Naive thymus-derived CD8-positive, alpha-beta T cell (primary cell): ENCODE measurements around the gene MUC22. TPM values are rescaled to one million over a fixed set of nuclear protein-coding genes. Genes with fewer than 3 reads are reported as not detected.
A peak's percentile ranks its signal among the peaks of the same experiment; 100 is the strongest.
"Not testable (repeated sequence)": the region's sequence is repeated elsewhere in the genome, so short reads cannot be mapped to it uniquely, and the experiment has no call there.

Source experiments
- ATAC-seq, 2 donors: fragments of 150-1000 bp; cut with Tn5 transposase in 1 of 2; sonication (Bioruptor Pico), chemical (Tn5 transposase) in 1 of 2; 1 replicate in 1 of 2; 2 replicates in 1 of 2; pipeline ENCODE4 v1.10.0; 2021; ENCODE audit warnings: mild to moderate bottlenecking in 2 of 2, moderate library complexity in 2 of 2
- POLR2A ChIA-PET: fragments of 350-600 bp; sonication (Branson Sonifier 250); formaldehyde crosslinking; loops from one replicate; lab custom pipeline; 2021; ENCODE audit warnings: antibody characterized with exemption; lab: Charles Lee
- DNase-seq, 10 donors: peaks; one replicate each; pipeline versions ENCODE4 v3.0.0 to v3.0.0-alpha.2; 2020 to 2022
- H3K27ac Mint-ChIP-seq, 10 donors: one replicate each; pipeline ENCODE4 v1.8.0; 2020 to 2022; ENCODE audit warnings: mild to moderate bottlenecking in 10 of 10, mixed read lengths in 10 of 10, moderate library complexity in 4 of 10, inconsistent platforms in 1 of 10
- H3K27me3 Mint-ChIP-seq, 5 donors: one replicate each; pipeline ENCODE4 v1.8.0; 2021 to 2022; ENCODE audit warnings: mixed read lengths in 5 of 5
- H3K36me3 Mint-ChIP-seq, 3 donors: one replicate each; pipeline ENCODE4 v1.8.0; 2020 to 2022; ENCODE audit warnings: mixed read lengths in 3 of 3, mild to moderate bottlenecking in 2 of 3, inconsistent platforms in 1 of 3
- H3K4me1 Mint-ChIP-seq, 4 donors: one replicate each; pipeline ENCODE4 v1.8.0; 2021 to 2022; ENCODE audit warnings: mixed read lengths in 4 of 4
- H3K4me3 Mint-ChIP-seq, 10 donors: one replicate each; pipeline ENCODE4 v1.8.0; 2020 to 2022; ENCODE audit warnings: mild to moderate bottlenecking in 10 of 10, mixed read lengths in 10 of 10, moderate library complexity in 6 of 10, inconsistent platforms in 1 of 10
- H3K9me3 Mint-ChIP-seq, 9 donors: one replicate each; pipeline ENCODE4 v1.8.0; 2020 to 2022; ENCODE audit warnings: mixed read lengths in 9 of 9, mild to moderate bottlenecking in 3 of 9, inconsistent platforms in 1 of 9, moderate library complexity in 1 of 9
- polyA plus RNA-seq, 3 donors: library from polyadenylated mRNA; unstranded; fragments of 300-500 nt; fragmentation: Illumina TruSeq; gene quantifications; one replicate each; pipeline ENCODE4 v1.2.3, GENCODE V29; 2021
- total RNA-seq, 8 experiments: library from RNA in 2 of 8; stranded (reverse) in 2 of 8; gene quantifications; one replicate each; pipeline ENCODE4 v1.2.3 and lab custom pipeline; 2021 to 2026

MUC22 gene
- total and polyA plus RNA-seq, 5 experiments from 2014 or later = not detected

GRCh38 chr6:31001281-31001888 lies 8.9 kb upstream of the MUC22 start:
- POLR2A ChIA-PET = no interaction called here
- peak overlapping the region in 1 of 10 donors; percentile 38 for H3K27ac Mint-ChIP-seq
- no peaks in the 10 kb centered on the region for H3K9me3 Mint-ChIP-seq
- DNase-seq (peak in 2 of 10 donors; percentile 4 to 17), ATAC-seq (no peak)
- H3K4me1 Mint-ChIP-seq = peaks cover 4 to 20% (median 11%) of the 10 kb centered on the region in 4 donors
- H3K36me3 Mint-ChIP-seq = no peaks in the 10 kb centered on the region
- H3K27me3 Mint-ChIP-seq = peaks cover 0 to 8% (median 0%) of the 10 kb centered on the region in 5 donors
- peak overlapping the region in 7 of 10 donors; percentile 9 to 77 (median 57) for H3K4me3 Mint-ChIP-seq

DNA sequence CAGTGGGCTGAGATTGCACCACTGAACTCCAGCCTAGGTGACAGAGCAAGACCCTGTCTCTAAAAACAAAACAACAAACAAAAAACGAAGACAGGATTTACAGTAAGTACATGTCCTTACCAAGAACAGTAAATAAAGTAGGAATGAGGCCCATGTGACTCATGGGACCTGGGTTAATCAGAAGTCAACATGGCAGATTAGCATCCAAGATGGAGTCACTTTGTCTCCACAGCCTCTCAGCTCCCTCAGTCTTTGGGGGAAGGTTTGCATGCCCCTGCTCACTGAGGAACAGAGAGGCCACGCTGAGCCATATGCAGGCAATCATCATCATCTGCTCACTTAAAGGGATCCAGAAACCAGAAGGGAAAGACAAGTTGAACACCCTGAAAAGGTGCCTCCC lies 7.8 kb upstream of the MUC22 start:
- no peak for ATAC-seq
- H3K9me3 Mint-ChIP-seq = no peaks in the 10 kb centered on the region

DNA sequence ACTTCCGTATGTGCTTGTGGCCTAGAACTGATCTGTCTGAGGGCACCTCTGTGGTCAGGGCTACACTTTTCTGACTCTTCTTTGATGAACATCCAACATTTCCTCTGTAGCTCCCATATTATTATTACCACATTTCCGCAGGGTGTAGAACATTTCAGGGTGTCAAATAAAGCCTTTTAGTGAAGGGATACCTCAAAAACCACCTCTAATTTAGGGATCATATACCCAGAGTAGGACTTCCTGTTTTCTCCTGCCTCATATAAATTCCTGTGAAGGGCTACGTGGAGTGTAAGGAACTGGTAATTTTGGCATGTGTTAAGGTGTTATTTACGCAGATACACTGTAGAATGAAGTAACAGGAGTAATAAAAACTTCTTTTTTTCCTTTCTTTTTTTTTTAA lies 5.5 kb upstream of the MUC22 start:
- Mint-ChIP-seq H3K4me3 (no peak overlapping the region), H3K36me3 (no peaks in the 10 kb centered on the region), H3K9me3 (no peaks in the 10 kb centered on the region), H3K27ac (no peak overlapping the region), H3K4me1 (peaks cover 4 to 20% (median 11%) of the 10 kb centered on the region in 4 donors), H3K27me3 (peaks cover 2 to 16% (median 6%) of the 10 kb centered on the region in 5 donors)
- no peak for DNase-seq
- no peak for ATAC-seq
- POLR2A ChIA-PET = no interaction called here

More for the DNA sequence above, 7.8 kb upstream of the MUC22 start:
- H3K4me1 Mint-ChIP-seq = peaks cover 4 to 20% (median 11%) of the 10 kb centered on the region in 4 donors
- POLR2A ChIA-PET = no interaction called here
- H3K36me3 Mint-ChIP-seq = no peaks in the 10 kb centered on the region
- H3K27me3 Mint-ChIP-seq = peaks cover 0 to 10% (median 0%) of the 10 kb centered on the region in 5 donors
- peak overlapping the region in 1 of 10 donors; percentile 62 for H3K27ac Mint-ChIP-seq
- H3K4me3 Mint-ChIP-seq = no peak overlapping the region
- DNase-seq = no peak

DNA sequence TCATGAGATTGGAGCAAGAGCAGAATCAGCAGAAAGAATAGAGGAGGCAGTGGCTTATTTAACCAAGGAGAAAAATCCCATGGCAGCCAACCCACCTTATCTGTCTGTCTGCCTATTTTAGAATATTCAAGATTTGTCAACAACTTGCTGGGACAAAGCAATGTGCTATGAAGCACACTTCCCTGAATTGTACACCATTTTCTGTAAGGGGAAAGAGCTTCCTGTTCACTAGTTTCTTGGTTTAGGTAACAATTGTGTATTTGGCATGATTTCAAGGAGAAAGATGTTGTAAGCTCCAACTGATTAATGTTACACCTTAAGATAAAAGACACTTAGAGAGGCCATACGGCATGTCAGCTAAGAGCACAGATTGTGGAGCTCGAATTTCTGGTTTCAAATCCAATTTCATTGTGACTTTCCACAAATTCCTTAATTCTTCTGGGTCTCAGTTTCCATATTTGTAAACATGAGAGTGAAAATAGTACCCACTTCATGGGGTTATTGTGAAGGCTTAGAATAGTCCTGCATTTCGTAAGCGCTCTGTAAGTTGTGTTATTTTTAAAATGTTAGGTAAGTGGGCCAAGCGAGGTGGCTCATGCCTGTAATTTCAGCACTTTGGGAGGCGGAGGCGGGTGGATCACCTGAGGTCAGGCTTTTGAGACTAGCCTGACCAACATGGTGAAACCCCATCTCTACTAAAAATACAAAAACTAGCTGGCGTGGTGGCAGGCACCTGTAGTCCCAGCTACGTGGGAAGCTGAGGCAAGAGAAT lies 4.8 kb upstream of the MUC22 start:
- Mint-ChIP-seq H3K27me3 (peaks cover 2 to 18% (median 6%) of the 10 kb centered on the region in 5 donors), H3K4me1 (peaks cover 2 to 20% (median 11%) of the 10 kb centered on the region in 4 donors), H3K36me3 (no peaks in the 10 kb centered on the region), H3K27ac (no peak overlapping the region), H3K9me3 (no peaks in the 10 kb centered on the region), H3K4me3 (no peak overlapping the region)
- POLR2A ChIA-PET = no interaction called here
- ATAC-seq (no peak), DNase-seq (no peak)

DNA sequence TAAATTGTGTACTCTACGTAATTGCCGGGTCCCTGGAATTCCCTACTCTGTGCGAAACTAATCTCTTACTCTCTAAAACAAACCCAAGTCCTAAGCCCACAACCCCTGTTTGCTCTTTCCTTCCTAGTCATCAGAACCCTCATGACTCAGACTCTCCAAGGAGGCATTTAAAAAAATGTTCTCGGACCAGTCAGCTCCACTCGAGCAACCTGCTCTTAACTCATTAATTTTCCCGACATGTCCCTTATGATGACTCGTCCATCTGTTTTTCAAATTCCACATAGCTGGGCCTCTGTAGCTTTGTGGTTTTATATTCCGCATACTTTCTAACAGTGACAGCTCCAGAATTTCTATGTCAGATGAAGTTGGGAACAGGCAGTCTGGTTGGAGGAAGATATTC lies 2.6 kb upstream of the MUC22 start:
- Mint-ChIP-seq H3K27ac (no peak overlapping the region), H3K27me3 (peaks cover 6 to 28% (median 14%) of the 10 kb centered on the region in 5 donors), H3K4me3 (no peak overlapping the region), H3K4me1 (peaks cover 0 to 10% (median 5%) of the 10 kb centered on the region in 4 donors), H3K36me3 (no peaks in the 10 kb centered on the region), H3K9me3 (no peaks in the 10 kb centered on the region)
- DNase-seq (no peak), ATAC-seq (no peak)
- POLR2A ChIA-PET = no interaction called here

DNA sequence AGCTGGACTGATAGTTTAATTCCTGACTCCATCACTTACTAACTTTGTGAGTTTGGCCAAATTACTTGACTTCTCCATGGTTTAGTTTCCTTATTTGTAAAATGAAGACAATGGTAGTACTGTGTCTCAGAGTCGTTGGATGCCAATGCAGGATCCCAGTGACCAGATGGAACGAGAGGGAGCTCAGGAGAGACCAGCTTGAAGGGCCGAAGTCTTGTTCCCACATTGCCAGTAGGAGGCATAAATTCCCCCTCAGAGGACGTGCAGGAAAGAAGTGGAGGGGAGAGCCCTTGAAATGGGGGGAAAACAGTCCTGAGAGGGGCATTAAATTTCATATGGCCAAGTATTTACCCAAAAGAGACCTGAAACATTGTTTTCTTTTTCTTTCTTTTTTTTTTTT lies 2.1 kb upstream of the MUC22 start:
- H3K9me3 Mint-ChIP-seq = no peaks in the 10 kb centered on the region
- H3K4me1 Mint-ChIP-seq = peaks cover 0 to 10% (median 5%) of the 10 kb centered on the region in 4 donors
- ATAC-seq (no peak), DNase-seq (no peak)
- H3K4me3 Mint-ChIP-seq = no peak overlapping the region
- no peaks in the 10 kb centered on the region for H3K36me3 Mint-ChIP-seq
- no peak overlapping the region for H3K27ac Mint-ChIP-seq
- POLR2A ChIA-PET = no interaction called here
- H3K27me3 Mint-ChIP-seq = peaks cover 7 to 30% (median 16%) of the 10 kb centered on the region in 5 donors

DNA sequence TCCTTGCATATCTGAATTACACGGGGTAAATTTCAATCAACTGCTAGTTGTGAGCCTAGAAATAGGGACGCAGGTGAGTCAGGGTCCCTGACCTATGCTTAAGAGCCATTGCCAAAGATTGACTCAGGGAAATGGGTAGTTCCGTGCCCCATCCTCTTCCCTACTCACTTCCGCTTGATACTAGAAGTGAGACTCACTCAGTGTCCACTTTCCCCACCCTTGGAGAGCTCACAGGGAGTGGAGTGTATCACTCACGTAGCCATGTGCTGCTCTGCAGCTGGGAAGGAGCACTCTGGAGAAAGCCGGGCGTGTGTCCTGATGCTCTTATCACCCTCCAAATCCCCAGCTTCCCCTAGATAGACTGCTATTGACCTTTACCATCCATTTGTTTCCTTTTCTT lies 543 bp upstream of the MUC22 start:
- DNase-seq = no peak
- Mint-ChIP-seq H3K9me3 (peaks cover 0 to 3% (median 0%) of the 10 kb centered on the region in 9 donors), H3K4me3 (no peak overlapping the region), H3K36me3 (peaks cover 0 to 2% (median 0%) of the 10 kb centered on the region in 3 donors), H3K4me1 (peaks cover 0 to 6% (median 1%) of the 10 kb centered on the region in 4 donors), H3K27ac (no peak overlapping the region), H3K27me3 (peaks cover 7 to 39% (median 17%) of the 10 kb centered on the region in 5 donors)
- no peak for ATAC-seq
- POLR2A ChIA-PET = no interaction called here

GRCh38 chr6:31011153-31011552 lies 879 bp downstream of the MUC22 start:
- DNase-seq = no peak
- POLR2A ChIA-PET = no interaction called here
- Mint-ChIP-seq H3K27me3 (peaks cover 7 to 39% (median 20%) of the 10 kb centered on the region in 5 donors), H3K27ac (no peak overlapping the region), H3K4me3 (no peak overlapping the region), H3K9me3 (peaks cover 0 to 13% (median 0%) of the 10 kb centered on the region in 9 donors), H3K4me1 (no peaks in the 10 kb centered on the region), H3K36me3 (peaks cover 0 to 4% (median 4%) of the 10 kb centered on the region in 3 donors)
- ATAC-seq = no peak

GRCh38 chr6:31016659-31017299 lies 6.5 kb downstream of the MUC22 start:
- peak overlapping the region in 1 of 10 donors; percentile 87 for H3K27ac Mint-ChIP-seq
- POLR2A ChIA-PET = no interaction called here
- no peak for DNase-seq
- peaks cover 0 to 13% (median 0%) of the 10 kb centered on the region in 9 donors for H3K9me3 Mint-ChIP-seq
- peaks cover 0 to 5% (median 4%) of the 10 kb centered on the region in 3 donors for H3K36me3 Mint-ChIP-seq
- H3K4me3 Mint-ChIP-seq = no peak overlapping the region
- peaks cover 9 to 30% (median 17%) of the 10 kb centered on the region in 5 donors for H3K27me3 Mint-ChIP-seq
- no peaks in the 10 kb centered on the region for H3K4me1 Mint-ChIP-seq
- ATAC-seq = no peak

- H3K4me3 Mint-ChIP-seq, DNase-seq, POLR2A ChIA-PET, ATAC-seq, H3K36me3 Mint-ChIP-seq, H3K4me1 Mint-ChIP-seq, H3K27ac Mint-ChIP-seq: not testable (repeated sequence)
- Mint-ChIP-seq H3K9me3 (peaks cover 0 to 13% (median 0%) of the 10 kb centered on the region in 9 donors), H3K27me3 (peaks cover 8 to 23% (median 11%) of the 10 kb centered on the region in 5 donors)
Observed at GRCh38 chr6:31017436-31017835, 7.2 kb downstream of the MUC22 start.

GRCh38 chr6:31020057-31020456 lies 9.8 kb downstream of the MUC22 start:
- no peak overlapping the region for H3K4me3 Mint-ChIP-seq
- peaks cover 0 to 5% (median 2%) of the 10 kb centered on the region in 3 donors for H3K36me3 Mint-ChIP-seq

DNA sequence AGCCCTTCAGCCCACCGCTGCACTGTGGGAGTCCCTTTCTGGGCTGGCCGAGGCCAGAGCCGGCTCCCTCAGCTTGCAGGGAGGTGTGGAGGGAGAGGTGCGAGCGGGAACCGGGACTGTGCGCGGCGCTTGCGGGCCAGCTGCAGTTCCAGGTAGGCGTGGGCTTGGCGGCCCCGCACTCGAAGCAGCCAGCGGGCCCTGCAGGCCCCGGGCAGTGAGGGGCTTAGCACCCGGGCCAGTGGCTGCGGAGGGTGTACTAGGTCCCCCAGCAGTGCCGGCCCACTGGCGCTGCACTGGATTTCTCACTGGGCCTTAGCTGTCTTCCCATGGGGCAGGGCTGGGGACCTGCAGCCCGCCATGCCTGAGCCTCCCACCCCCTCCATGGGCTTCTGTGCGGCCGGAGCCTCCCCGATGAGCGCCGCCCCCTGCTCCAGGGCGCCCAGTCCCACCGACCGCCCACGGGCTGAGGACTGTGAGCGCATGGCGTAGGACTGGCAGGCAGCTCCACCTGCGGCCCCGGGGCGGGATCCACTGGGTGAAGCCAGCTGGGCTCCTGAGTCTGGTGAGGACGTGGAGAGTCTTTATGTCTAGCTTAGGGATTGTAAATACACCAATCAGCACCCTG lies 10.5 kb downstream of the MUC22 start:
- H3K4me1 Mint-ChIP-seq, DNase-seq, H3K9me3 Mint-ChIP-seq, H3K4me3 Mint-ChIP-seq, H3K36me3 Mint-ChIP-seq, H3K27ac Mint-ChIP-seq, POLR2A ChIA-PET, ATAC-seq: not testable (repeated sequence)
- H3K27me3 Mint-ChIP-seq = peaks cover 2 to 13% (median 7%) of the 10 kb centered on the region in 5 donors

More at GRCh38 chr6:31020057-31020456, 9.8 kb downstream of the MUC22 start:
- DNase-seq = no peak
- Mint-ChIP-seq H3K27ac (no peak overlapping the region), H3K4me1 (no peaks in the 10 kb centered on the region), H3K9me3 (peaks cover 0 to 9% (median 0%) of the 10 kb centered on the region in 9 donors), H3K27me3 (peaks cover 0 to 14% (median 6%) of the 10 kb centered on the region in 5 donors)
- POLR2A ChIA-PET = no interaction called here
- ATAC-seq = no peak
